B cell (primary cell): ENCODE data around the gene PNPLA5.

Experiments used
- EZH2 ChIP-seq: IDR thresholded peaks from 2 replicates; pipeline ENCODE4 v1.6.1; 2012; ENCODE audit warnings: borderline replicate concordance, low read depth, mild to moderate bottlenecking, moderate library complexity, low read length; ENCODE audit not compliant: insufficient read depth, poor library complexity, severe bottlenecking
- TF ChIP-seq, protein P1 (sequence below): fragments of 200-600 bp; IDR thresholded peaks from one replicate; pipeline ENCODE4 v1.8.0; 2022; ENCODE audit warnings: antibody characterized with exemption, mild to moderate bottlenecking

GRCh38 chr22:43910178-43910695, 18.4 kb upstream of the PNPLA5 start:
- TF ChIP-seq EZH2: no peak
- TF ChIP-seq, protein P1, sequence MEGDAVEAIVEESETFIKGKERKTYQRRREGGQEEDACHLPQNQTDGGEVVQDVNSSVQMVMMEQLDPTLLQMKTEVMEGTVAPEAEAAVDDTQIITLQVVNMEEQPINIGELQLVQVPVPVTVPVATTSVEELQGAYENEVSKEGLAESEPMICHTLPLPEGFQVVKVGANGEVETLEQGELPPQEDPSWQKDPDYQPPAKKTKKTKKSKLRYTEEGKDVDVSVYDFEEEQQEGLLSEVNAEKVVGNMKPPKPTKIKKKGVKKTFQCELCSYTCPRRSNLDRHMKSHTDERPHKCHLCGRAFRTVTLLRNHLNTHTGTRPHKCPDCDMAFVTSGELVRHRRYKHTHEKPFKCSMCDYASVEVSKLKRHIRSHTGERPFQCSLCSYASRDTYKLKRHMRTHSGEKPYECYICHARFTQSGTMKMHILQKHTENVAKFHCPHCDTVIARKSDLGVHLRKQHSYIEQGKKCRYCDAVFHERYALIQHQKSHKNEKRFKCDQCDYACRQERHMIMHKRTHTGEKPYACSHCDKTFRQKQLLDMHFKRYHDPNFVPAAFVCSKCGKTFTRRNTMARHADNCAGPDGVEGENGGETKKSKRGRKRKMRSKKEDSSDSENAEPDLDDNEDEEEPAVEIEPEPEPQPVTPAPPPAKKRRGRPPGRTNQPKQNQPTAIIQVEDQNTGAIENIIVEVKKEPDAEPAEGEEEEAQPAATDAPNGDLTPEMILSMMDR: no peak
